CD4-positive, alpha-beta T cell treated with Interferon gamma for 1 hour (primary cell): ENCODE measurements around the gene SH2D4B.

ENCODE experiments used
- DNase-seq: peaks from one replicate; pipeline ENCODE4 v3.0.0-alpha.2; 2020

Gene SH2D4B

DNA sequence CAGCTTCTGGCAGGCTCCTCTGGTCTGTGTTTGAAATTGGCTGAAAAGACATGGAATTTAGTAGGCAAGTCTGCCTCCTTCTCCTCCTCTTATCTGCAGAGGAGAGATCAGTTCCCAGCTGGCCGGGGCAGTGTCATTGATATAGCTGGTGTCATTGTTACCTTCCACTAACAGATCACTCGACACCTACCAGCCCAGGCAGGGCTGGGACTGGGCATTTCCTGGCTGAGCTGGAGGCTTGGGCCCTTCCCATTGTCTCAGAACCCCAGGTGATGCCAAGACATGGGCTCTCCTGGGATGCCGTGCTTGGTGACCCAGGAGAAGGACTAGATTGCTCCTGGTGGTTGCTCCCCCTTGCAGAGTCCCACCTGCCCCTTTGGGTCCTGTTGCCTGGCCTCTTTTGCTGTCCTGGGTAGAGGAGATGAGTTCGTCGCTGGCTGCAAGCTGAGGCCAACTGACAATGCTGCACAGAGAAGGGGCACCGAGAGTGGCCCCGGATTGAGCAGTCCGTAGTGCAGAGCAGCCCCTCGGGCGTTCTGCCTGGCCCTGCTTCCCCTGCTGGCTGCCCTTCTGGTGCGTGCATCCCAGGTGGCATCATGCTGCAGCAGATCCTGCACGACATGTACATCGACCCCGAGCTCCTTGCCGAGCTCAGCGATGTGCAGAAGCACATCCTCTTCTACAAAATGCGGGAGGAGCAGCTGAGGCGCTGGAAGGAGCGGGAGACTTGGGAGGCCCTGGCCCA is at the start of gene SH2D4B:
SH2D4B (plus strand) TSS at position 167 of the 745 bp plus-strand sequence; CDS start at position 597, 430 bp downstream.
- no peak for DNase-seq

DNA sequence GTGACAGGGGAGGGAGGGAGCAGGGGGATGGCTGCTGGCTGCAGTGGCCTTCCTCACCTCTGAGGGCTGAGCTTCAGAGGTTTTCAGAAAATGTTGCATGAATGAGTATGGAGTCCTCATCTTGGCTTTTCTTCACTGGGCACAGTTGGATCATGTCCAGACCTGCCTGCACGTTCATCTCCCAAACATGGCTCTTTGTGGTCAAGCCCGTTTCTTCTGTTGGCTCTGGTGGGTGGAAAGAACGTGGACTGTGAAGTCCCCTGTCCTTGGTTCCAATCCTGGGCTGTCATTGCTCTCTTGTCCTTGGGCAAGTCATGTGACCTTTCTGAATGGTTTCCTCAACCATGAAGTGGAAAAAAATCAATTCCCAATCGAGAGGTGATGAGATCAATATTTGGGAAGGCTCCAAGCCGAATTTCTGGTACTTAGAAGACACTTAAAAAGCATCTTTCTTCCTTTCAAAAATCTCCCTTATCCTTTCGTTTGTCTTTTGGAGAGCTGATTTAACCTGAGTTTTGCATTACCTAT is 49.1 kb upstream of the SH2D4B start:
- DNase-seq: no peak

DNA sequence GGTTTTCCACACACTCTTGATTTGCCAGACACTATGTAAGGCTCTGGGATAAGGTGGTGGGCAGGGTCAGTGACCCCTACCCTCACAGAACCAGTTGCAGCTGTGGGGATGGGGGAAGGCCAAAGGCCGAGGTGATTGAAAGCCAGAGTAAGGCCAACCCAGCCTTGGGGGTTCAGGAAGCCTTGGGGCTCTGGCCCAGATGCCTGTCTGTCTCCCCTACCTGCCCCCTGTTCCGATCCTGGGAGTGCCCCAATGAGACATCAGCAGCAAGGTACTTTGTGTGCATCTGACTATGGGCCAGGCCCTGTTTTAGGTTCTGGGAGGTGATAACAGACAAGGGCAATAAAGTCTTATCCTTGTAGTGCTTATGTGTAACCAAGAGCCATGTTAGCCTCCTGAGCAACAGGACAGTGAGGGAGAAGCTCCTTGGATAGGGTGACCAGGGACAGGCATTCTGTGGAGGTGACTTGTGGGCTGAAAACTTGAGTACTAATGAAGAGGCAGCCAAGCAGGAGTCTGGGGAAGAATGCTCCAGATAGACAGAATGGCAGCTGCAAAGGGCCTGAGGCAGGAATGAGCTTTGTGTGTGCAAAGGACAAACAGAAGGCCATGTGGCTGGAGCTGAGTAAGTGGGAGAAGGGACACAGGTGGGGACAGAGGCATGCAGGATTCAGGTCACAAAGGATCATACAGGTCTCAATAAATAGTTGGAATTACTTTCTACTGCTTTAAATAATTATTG is 48.2 kb upstream of the SH2D4B start:
- no peak for DNase-seq

DNA sequence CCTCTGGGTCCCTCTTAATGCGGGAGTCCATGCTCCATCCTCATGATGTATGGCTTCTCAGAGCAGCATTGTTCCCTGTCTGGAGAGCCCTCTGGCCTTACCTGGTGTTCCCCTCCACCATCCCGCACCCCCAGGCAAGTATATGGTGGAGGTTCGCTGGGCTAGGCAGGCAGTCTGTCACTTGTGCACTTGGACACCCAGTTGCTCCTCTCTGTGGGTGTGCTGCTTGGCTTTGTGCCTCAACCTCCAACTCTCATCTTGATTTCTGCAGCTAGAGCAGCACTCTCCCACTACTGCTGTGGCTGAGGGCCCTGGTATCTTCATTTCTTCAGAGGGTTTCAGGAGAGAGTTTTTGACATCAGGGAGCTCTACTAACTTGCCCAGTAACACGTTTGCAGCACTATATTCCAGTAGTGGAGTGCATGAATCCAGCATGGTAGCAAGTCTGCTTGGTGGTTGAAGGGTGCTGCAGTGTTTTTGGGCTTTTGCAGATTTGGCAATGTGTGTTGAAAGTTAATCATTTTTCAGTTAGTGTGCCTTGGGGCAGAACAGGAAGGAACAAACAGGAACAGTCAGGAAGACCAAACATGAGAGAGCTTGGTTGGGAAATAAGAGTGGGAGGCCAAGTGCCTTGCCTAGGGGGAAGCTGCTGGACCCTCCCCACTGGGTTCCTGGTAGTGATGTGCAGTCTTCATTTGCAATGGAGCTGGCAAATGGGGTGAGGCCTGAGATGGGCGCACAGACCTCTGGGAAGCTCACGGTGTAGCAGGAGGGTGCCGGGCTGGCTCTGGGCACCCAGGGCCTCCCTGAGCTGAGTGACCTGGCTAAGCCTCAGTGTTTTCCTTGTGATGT is 46.2 kb upstream of the SH2D4B start:
- no peak for DNase-seq

DNA sequence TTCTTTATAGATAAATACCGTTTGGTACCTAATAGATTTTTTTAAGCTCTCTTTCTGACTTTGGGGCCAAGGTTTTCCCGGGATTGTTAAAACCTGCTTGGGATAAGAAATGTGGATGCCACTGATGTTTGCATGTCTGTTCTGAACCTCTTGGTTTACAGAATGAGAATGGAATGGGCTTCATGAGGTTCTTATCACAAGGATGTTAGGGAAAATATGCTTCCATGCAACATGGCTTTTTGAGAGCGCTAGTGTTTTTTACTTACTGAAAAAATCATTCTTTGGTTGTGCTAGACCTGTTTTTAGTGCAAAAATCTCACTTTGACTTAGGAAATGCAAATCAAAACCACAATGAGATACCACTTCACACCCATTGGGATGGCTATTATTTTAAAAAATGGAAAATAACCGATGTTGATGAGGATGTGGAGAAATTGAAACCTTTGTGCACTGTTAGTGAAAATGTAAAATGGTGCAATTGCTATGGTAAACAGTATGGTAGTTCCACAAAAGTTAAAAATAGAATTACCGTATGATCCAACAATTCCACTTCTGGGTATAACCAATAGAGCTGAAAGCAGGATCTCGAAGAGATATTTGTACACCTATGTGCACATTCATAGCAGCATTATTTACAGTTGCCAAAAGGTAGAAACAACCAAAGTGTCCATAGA is 44.7 kb upstream of the SH2D4B start:
- DNase-seq: no peak

DNA sequence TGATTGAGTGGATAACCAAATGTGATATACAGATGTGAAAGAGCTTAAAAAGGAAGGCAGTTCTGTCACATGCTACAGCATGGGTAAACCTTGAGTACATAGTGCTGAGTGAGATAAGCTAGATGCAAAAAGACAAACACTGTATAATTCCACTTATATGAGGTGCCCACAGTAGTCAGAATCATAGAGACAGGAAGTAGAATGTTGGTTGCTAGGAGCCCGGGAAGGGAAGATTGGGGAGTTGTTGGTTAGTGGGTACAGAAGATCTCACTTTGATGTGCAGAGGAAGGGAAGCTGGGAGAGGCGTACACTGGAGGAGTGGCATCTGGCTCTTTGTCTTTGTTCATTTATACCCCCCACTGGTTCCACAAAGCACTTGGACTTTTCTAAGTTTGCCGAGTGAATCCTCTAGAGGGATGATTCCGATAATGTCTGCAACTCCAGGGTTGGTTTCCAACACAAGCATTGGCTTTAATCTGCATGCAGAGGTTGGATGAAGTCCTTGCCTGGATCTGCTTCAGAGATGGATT is 44.1 kb upstream of the SH2D4B start:
- no peak for DNase-seq

DNA sequence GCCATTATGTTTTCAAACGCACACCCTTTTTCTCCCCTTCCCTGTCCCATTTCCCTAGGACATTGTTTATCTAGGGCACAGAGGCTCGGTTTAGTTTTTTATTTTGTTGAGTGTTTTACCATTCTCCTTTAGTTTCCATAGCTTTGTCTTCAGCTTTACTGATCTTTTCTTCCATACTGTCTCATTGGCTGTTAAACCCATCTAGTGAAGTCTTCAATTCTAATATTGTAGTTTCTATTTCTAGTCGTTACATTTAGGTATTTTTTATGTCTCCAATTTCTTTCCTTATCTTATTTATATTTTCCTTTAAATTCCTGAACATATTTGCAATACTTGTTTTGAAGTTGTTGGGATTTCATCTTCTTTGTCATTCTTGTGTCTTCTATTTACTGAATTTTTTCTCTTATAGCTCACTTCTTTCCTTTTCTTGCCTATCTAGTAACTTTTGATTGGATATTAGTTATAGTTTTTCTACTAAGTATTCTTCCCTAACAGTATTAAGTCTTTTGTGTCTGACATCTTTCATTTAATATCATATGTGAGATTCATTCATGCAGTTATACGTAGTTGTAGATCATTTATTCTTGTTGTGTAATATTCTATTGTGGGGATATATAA is 41.0 kb upstream of the SH2D4B start:
- no peak for DNase-seq

DNA sequence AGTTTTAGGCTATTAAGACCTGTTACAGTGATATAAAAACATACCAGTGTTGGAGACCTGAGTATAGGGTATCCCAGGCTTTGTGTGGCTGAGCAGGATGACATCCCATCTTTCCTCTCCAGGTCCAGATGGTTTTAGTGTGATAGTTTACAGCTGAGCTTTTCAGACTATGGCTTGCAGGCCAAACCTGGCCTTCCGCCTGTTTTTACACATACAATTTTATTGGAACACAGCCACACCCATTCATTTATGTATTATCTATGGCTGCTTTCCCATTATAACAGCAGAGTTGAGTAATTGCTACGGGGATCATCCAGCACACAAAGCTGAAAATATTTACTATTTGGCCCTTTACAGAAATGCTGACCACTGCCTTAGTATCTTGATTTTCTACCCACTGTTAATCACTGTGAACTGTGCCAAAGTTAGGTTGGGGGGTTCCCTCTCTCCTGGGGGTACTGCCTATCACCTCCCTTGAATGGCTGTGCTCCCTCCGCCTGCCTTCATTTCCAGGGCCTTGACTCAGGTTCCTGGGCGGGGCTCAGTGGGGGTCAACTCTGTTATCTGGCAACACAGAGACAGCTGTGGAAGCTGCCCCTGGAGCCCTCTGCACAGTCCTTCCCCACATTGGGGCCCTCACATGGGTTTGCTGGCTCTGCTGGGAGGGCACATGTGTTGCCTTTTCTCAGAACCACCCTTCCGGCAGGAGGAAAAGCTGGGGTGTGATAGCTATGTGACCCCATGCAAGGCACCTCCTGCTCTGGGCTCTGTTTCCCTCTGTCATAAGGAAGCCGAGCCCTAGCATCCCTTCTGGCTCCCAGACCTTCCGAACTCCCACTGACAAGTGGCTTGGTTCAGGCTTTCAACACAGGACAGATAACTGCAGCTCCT is 40.3 kb upstream of the SH2D4B start:
- DNase-seq: no peak

DNA sequence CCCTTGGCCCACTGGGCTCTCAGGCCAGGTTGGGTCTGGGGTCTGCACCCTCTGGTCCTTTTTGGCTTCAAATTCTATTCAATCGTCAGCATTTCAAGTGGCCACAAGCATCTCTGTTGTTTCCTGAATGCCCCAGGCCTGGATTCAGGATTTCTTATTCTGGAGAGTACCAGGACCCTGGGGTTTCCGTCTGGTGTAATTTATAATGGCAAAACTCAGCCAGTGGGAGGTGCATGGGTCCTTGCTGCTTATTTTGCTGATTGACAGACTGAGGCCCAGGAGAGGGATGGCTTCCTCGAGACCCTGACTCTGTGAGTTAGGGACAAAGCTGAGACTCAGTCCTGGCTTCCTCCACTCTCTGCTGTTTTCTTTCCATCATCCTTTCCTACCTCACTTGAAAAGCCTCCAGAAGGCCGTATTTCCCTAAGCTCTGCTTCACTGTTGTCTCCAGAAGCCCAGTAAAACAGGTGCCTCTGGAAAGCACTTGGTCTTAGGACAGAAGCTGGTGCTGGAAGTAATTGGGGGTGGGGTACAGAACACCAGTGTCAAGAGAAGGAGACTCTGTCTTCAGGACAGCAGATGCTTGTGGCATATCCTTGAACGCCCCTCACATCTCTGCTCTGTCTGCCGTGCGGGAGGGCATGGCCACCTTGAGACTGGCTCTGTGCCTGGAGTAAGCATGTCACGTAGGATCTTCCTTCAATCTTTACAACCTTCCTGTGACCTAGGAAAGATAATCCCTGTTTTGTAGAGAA is 39.4 kb upstream of the SH2D4B start:
- DNase-seq: no peak

DNA sequence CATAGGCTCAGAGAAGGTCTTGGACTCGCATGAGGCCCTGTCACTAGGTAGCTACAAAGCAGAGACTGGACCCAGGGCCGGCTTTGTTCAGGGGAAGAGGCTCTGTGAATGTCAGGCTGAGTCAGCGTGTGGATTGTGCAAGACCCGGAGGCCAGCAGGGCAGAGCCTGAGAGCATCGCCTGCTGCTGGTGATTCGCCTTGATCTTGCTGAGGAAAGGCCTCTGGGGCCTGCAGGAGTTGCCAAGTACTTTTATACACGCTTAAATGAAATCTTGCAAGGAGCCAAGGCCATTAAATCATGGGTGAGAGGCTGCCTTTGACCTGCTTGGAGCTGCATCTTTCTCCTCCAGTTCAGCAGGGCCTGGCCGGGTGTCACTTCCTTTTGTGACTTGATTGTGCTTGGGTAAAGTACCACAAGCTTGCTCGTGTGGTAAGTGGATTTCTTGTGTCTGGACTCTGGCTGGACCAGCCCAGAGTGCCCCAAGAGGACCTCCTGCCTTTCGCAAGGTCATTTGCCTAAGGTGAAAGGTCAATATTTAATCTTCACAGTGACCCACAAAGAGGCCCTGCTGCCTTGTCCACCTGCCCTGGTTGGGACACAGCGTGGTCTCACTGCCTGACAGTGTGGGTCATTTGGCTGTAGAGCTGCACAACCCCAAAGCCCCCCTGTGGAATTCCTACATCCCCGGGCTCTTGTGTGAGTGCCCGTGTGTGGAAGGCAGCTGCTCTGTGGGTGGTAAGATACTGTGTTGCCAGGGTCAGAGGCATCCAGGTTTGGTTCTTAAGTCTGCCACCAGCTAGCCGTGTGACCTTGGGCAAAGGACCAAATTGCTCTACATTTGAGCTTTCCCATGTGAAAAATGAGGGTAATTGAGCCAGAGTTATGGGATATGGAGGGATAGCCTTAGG is 38.6 kb upstream of the SH2D4B start:
- peak; percentile 73 for DNase-seq

DNA sequence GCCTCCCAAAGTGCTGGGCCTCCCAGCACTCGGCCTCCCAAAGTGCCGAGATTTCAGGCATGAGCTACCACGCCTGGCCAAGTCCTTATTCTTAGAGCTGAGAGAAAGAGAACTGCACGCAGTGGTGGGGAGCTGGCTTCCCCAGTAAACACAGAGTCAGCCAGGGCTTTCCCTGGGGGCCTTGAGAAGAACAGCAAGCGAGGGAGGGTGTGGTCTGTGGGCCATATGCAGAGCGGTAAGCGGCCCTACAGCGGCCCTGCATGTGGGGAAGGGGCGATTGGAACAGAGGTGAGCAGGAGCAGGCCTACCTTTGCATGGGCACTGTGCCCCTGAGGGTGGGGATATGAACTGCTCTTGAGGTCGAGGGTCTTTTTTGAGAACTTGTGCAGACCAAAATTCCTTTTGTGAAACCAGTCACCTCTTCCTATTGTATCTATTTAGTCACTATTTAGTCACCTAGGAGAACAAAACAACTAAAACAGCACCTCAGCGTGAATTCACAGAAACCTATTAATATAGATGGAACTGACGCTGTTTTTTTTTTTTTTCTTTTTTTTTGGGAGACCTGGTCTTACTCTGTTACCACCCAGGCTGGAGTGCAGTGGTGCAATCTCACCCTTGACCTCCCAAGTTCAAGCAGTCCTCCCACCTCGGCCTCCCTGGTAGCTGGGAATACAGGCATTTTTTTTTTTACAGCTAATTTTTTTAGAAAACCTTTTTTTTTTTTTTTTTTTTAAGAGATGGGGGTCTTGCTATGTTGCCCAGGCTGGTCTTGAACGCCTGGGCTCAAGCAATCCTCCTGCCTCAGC is 36.9 kb upstream of the SH2D4B start:
- peak; percentile 52 for DNase-seq

DNA sequence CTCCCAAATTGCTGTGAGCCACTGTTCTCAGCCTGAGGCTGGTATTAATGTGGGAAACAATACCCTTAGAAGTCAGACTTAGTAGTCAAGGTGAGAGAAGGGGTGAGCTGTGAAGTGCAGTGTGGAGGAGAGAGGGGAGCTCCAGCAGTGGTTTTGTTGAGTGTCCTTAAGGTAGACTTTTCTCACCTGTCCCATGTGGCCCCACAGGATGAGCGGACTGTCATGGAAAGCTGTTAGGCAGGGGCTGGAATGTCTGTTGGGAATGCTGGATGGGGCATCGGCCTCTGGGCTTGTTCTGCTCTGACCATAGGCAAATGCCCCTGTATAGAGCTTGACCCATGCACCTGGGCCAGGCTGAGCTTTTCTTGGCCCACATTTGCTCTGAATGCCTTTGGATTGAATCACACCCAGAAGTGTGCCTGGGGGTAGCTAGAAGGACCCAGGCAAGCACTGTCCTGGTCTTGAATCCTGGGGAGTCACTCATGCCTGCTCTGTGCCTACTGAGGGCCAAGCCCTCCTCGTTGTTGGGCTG is 36.3 kb upstream of the SH2D4B start:
- DNase-seq: no peak

DNA sequence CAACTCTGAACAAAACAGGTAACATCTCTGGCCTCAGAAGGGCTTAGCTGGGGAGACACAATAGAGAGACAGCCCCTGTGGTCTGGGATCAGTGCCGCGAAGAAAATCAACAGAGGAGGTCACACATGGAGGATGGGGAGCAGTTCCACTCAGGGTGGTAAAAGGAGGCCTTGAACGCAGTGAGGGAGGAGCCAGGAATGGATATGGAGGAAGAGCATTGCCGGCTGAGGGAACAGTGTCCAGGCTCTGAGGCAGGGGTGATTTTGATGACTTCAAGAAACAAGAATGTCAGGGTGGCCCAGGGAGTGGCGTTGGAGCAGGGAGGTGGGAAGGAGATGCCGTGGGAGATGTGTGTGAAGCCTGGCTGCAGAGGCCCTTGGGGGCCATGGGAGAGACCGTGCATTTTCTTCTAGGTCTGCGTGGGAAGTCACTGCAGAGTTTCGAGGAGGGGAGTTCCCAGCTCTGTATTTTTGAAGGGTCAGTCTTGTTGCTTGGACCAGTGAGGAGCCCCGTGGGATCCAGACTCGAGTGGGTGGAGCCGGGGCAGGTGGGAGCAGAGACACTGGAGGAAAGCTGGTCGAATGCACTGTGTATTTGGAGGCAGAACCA is 35.7 kb upstream of the SH2D4B start:
- DNase-seq: no peak

DNA sequence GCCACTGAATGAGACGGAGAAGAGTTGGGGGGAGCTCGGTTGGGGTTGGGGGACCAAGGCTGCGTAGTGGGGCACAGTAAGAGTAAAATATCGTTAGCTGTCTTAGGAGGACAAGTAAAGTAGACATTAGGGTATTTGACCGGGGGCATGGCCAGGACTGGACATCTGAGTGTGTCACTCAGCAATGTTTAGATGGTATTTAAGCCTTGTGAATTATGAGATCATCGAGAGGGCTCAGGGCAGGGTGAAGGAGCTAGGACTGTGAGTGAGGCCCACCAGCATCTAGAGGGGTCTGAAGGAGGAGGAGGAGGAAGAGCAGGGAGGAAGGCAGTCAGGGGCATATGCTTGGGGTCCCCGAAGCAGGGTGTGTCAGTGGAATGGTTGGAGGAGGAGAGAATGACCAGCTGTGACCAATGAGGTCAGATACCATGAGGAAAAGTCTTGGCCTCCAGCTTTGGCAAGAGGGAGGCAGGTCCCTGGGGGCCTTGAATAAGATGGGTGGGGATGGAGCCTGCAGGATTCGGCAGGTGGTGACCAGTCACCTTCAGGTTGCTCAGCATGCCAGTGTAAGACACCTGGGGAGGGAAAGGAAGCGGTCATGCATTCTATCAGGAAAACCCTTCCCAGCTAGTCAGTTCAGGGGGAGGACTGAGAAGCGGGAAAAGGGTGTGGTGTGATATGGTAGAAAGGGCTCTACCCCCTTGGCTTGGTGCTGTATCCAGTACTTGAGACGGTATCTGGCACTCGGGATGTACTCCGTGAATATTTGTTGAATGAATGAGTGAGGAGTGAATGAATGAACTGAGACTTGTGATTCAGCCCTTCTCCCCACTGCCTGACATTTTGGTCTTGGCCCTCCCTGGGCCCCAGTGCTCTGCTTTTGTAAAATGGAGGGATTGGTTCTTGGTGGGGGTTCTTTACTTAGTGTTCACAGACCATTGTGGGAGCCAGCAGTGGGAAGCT is 34.8 kb upstream of the SH2D4B start:
- no peak for DNase-seq

DNA sequence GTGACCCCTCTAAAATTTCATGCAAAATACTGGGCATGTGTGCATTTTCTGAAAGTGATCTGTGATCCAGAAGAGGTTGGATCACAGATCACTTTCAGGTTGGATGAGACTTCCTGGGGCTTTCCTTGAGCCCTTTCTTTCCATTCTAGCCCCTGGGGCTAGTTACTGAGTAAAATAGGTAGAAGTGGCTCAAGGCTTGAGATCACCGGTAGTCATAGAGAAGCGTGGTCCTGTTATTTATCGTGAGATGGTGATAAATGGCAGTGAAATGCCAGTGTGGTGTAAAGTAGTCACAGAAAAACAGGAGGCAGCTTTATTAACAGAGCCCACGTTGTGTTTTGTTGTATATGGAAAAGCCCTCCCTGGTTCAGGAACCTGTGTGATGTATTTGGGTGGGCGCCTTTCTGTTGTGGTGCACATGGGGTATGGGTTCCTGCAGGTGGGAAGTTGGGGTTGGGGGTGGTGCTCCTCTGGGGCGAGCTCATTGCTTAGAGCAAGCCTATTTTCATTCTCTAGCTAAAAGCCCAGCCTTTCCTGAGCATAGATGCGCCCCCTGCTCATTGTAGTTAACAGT is 34.0 kb upstream of the SH2D4B start:
- DNase-seq: no peak
